ENCODE results near the gene SEC23B. TPM values are rescaled to one million over a fixed set of nuclear protein-coding genes. Genes with fewer than 3 reads are reported as not detected.
A peak's percentile ranks its signal among the peaks of the same experiment; 100 is the strongest.

SEC23B gene
- total and polyA plus RNA-seq, 10 of the 15 experiments (the other 5 are each of a cell fraction or from before 2014, with no cell fraction given) = 49.1 to 121 (median 75.6) TPM

DNA sequence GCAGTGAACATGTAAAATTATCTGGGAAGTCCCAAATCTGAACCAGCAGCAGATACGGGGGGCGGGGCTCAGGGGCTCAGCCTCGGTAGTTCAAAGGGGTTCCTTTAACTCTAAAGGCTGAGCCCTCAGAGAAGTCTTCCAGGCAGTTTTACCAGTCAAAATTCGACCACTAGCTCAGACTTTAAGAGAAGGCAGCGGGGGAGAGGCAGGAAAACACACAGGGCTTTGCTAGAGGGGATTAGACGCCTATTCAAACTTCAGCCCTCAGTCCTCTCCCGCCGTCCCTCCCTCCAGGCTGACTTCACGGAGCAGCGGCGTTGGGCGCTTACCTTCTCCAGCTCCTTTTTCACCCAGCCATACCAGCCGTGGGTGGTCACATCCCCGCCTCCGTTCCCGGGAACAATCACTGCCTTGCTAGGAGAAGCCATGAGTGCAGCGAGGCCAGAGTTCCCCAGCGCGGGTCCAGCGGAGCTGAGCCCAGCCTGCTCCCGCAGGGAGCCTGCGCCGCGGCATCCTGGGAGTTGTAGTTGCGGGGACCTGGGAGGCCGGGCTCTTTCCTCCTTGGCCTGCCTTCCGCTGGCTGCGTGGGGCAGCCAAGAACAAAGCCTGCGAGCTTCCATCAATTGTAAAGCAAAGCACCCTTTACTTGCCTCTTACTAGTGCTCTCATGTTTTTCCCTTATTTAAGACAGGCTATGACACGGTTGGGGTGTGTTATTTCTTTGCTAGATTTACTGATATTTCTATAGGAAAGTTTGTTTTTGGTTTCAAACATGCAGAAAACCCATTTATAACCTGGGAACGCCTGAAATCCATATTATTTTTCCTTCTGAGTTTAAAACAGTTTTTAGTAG is 10.8 kb upstream of the SEC23B start, which contains the start of gene RBBP9 (continued):
- TF ChIP-seq, protein P1, sequence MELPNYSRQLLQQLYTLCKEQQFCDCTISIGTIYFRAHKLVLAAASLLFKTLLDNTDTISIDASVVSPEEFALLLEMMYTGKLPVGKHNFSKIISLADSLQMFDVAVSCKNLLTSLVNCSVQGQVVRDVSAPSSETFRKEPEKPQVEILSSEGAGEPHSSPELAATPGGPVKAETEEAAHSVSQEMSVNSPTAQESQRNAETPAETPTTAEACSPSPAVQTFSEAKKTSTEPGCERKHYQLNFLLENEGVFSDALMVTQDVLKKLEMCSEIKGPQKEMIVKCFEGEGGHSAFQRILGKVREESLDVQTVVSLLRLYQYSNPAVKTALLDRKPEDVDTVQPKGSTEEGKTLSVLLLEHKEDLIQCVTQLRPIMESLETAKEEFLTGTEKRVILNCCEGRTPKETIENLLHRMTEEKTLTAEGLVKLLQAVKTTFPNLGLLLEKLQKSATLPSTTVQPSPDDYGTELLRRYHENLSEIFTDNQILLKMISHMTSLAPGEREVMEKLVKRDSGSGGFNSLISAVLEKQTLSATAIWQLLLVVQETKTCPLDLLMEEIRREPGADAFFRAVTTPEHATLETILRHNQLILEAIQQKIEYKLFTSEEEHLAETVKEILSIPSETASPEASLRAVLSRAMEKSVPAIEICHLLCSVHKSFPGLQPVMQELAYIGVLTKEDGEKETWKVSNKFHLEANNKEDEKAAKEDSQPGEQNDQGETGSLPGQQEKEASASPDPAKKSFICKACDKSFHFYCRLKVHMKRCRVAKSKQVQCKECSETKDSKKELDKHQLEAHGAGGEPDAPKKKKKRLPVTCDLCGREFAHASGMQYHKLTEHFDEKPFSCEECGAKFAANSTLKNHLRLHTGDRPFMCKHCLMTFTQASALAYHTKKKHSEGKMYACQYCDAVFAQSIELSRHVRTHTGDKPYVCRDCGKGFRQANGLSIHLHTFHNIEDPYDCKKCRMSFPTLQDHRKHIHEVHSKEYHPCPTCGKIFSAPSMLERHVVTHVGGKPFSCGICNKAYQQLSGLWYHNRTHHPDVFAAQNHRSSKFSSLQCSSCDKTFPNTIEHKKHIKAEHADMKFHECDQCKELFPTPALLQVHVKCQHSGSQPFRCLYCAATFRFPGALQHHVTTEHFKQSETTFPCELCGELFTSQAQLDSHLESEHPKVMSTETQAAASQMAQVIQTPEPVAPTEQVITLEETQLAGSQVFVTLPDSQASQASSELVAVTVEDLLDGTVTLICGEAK (IDR thresholded peaks at IDR 0.05; ENCODE audit: borderline replicate concordance) = peak; percentile 66; the same call in 1 of the 2 replicates
- peak; percentile 46 to 52; a peak in 3 of 4 replicates for TF ChIP-seq IKZF2 (IDR thresholded peaks at IDR 0.05)
- 0 out of 2 replicates have a peak, but pooled peaks have one; percentile 34 for TF ChIP-seq SMAD5 (IDR thresholded peaks at IDR 0.05; ENCODE audit: low read depth)
- peak; percentile 47; the same call in 1 of the 3 replicates for TF ChIP-seq POU2F2 (IDR thresholded peaks at IDR 0.05; ENCODE audit: borderline replicate concordance, low read depth, low read length)
- peak; percentile 33; the same call in 1 of the 2 replicates for TF ChIP-seq MXI1 (IDR thresholded peaks at IDR 0.05; ENCODE audit: low read depth, low read length)
- TF ChIP-seq NBN (IDR thresholded peaks at IDR 0.05) = peak; percentile 70; the same call in 1 of the 2 replicates
- peak; percentile 62 for TF ChIP-seq GABPA (IDR thresholded peaks at IDR 0.05; ENCODE audit: low read depth)
- TF ChIP-seq, protein P2, sequence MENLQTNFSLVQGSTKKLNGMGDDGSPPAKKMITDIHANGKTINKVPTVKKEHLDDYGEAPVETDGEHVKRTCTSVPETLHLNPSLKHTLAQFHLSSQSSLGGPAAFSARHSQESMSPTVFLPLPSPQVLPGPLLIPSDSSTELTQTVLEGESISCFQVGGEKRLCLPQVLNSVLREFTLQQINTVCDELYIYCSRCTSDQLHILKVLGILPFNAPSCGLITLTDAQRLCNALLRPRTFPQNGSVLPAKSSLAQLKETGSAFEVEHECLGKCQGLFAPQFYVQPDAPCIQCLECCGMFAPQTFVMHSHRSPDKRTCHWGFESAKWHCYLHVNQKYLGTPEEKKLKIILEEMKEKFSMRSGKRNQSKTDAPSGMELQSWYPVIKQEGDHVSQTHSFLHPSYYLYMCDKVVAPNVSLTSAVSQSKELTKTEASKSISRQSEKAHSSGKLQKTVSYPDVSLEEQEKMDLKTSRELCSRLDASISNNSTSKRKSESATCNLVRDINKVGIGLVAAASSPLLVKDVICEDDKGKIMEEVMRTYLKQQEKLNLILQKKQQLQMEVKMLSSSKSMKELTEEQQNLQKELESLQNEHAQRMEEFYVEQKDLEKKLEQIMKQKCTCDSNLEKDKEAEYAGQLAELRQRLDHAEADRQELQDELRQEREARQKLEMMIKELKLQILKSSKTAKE (IDR thresholded peaks at IDR 0.05; ENCODE audit: low read depth, poor library complexity, severe bottlenecking) = no peak
- peak; percentile 59; the same call in 1 of the 2 replicates for TF ChIP-seq HDGF (IDR thresholded peaks at IDR 0.05)
- peak; percentile 76; the same call in 1 of the 2 replicates for TF ChIP-seq TARDBP (IDR thresholded peaks at IDR 0.05; ENCODE audit: borderline replicate concordance)
- 0 out of 2 replicates have a peak, but pooled peaks have one; percentile 28 for TF ChIP-seq POLR2AphosphoS5 (IDR thresholded peaks at IDR 0.05; ENCODE audit: low read length)
- TF ChIP-seq EED (IDR thresholded peaks at IDR 0.05; ENCODE audit: low read depth) = 0 out of 2 replicates have a peak, but pooled peaks have one; percentile 26
